ENCODE results near the gene UBL4B. TPM values are rescaled to one million over a fixed set of nuclear protein-coding genes. Genes with fewer than 3 reads are reported as not detected.

UBL4B gene
- total RNA-seq, 1 donor from 2014 or later: not detected

- ATAC-seq (no peak), DNase-seq (ENCODE audit: missing footprints) (peak; percentile 62)
- intact Hi-C loops (cut with DNase I): no loop called here
Measured at GRCh38 chr1:110107867-110108469, 4.3 kb upstream of the UBL4B start.

GRCh38 chr1:110111081-110111480 lies 1.2 kb upstream of the UBL4B start:
- DNase-seq (ENCODE audit: missing footprints) (peak; percentile 32), ATAC-seq (no peak)
- intact Hi-C loops (cut with DNase I): no loop called here

GRCh38 chr1:110112656-110113055 lies 413 bp downstream of the UBL4B start:
- no peak for ATAC-seq
- intact Hi-C loops (cut with DNase I): no loop called here
- peak; percentile 52 for DNase-seq (ENCODE audit: missing footprints)

GRCh38 chr1:110113551-110113950 lies 1.3 kb downstream of the UBL4B start:
- intact Hi-C loops (cut with DNase I): no loop called here
- ATAC-seq (no peak), DNase-seq (ENCODE audit: missing footprints) (peak; percentile 63)

- intact Hi-C loops (cut with DNase I): no loop called here
- no peak for DNase-seq (ENCODE audit: missing footprints)
- no peak for ATAC-seq
Measured at GRCh38 chr1:110114173-110114572, 1.9 kb downstream of the UBL4B start.

- ATAC-seq: no peak
- intact Hi-C loops (cut with DNase I): no loop called here
Measured at GRCh38 chr1:110114784-110115183, 2.5 kb downstream of the UBL4B start.

GRCh38 chr1:110118636-110119396 lies 6.6 kb downstream of the UBL4B start:
- intact Hi-C loops (cut with DNase I): no loop called here
- ATAC-seq: no peak
- peak; percentile 11 for DNase-seq (ENCODE audit: missing footprints)

More at GRCh38 chr1:110114784-110115183, 2.5 kb downstream of the UBL4B start:
- no peak for DNase-seq (ENCODE audit: missing footprints)

- intact Hi-C loops (cut with DNase I): no loop called here
- DNase-seq (ENCODE audit: missing footprints) (peak; percentile 7), ATAC-seq (no peak)
Measured at GRCh38 chr1:110119843-110120242, 7.6 kb downstream of the UBL4B start.

- intact Hi-C loops (cut with DNase I): no loop called here
- ATAC-seq (no peak), DNase-seq (ENCODE audit: missing footprints) (peak; percentile 26)
Measured at GRCh38 chr1:110120960-110121561, 8.8 kb downstream of the UBL4B start.

- DNase-seq (ENCODE audit: missing footprints) (no peak), ATAC-seq (no peak)
- intact Hi-C loops (cut with DNase I): no loop called here
Measured at GRCh38 chr1:110123224-110123623, 11.0 kb downstream of the UBL4B start.

- DNase-seq (ENCODE audit: missing footprints) (no peak), ATAC-seq (no peak)
- intact Hi-C loops (cut with DNase I): no loop called here
Measured at GRCh38 chr1:110125810-110126209, 13.6 kb downstream of the UBL4B start.

GRCh38 chr1:110130113-110130591 lies 17.9 kb downstream of the UBL4B start:
- DNase-seq (ENCODE audit: missing footprints) (no peak), ATAC-seq (peak; percentile 36)
- intact Hi-C loops (cut with DNase I): no loop called here

GRCh38 chr1:110130989-110131388 lies 18.7 kb downstream of the UBL4B start:
- no peak for ATAC-seq
- no peak for DNase-seq (ENCODE audit: missing footprints)
- intact Hi-C loops (cut with DNase I): no loop called here

- DNase-seq (ENCODE audit: missing footprints) (no peak), ATAC-seq (no peak)
- intact Hi-C loops (cut with DNase I): no loop called here
Measured at GRCh38 chr1:110132682-110133081, 20.4 kb downstream of the UBL4B start.

- no peak for ATAC-seq
- DNase-seq (ENCODE audit: missing footprints): no peak
- intact Hi-C loops (cut with DNase I): no loop called here
Measured at GRCh38 chr1:110133436-110133835, 21.2 kb downstream of the UBL4B start.

GRCh38 chr1:110134050-110134595 lies 21.9 kb downstream of the UBL4B start:
- intact Hi-C loops (cut with DNase I): no loop called here

GRCh38 chr1:110135246-110135645 lies 23.0 kb downstream of the UBL4B start:
- no peak for ATAC-seq
- DNase-seq (ENCODE audit: missing footprints): no peak
- intact Hi-C loops (cut with DNase I): no loop called here

More at GRCh38 chr1:110134050-110134595, 21.9 kb downstream of the UBL4B start:
- DNase-seq (ENCODE audit: missing footprints) (no peak), ATAC-seq (no peak)

- DNase-seq (ENCODE audit: missing footprints): no peak
- ATAC-seq: no peak
- intact Hi-C loops (cut with DNase I): no loop called here
Measured at GRCh38 chr1:110135666-110136065, 23.4 kb downstream of the UBL4B start.

GRCh38 chr1:110136911-110137310 lies 24.7 kb downstream of the UBL4B start:
- DNase-seq (ENCODE audit: missing footprints): no peak
- intact Hi-C loops (cut with DNase I): no loop called here
- no peak for ATAC-seq

- no peak for ATAC-seq
- DNase-seq (ENCODE audit: missing footprints): no peak
- intact Hi-C loops (cut with DNase I): no loop called here
Measured at GRCh38 chr1:110138956-110139355, 26.7 kb downstream of the UBL4B start.

All from Right ventricle myocardium inferior (tissue), 1 donor.